GM12875 (cell line): ENCODE measurements around the gene ABI1.
A peak's percentile ranks its signal among the peaks of the same experiment; 100 is the strongest.

Source experiments
- H3K4me3 ChIP-seq: one replicate; pipeline ENCODE4 v1.5.1; 2011; ENCODE audit warnings: low read depth, low read length, control low read depth
- CTCF ChIP-seq: IDR thresholded peaks from 2 replicates; pipeline ENCODE4 v1.5.1; 2011; ENCODE audit warnings: low read depth, mild to moderate bottlenecking, control low read depth, inconsistent platforms, low read length, moderate library complexity, borderline replicate concordance; ENCODE audit not compliant: insufficient read depth

The ABI1 gene

GRCh38 chr10:26738301-26738911, 122.4 kb downstream of the ABI1 start:
- no peak overlapping the region for H3K4me3 ChIP-seq
- no peak for TF ChIP-seq CTCF

- TF ChIP-seq CTCF = no peak
- H3K4me3 ChIP-seq = no peak overlapping the region
Observed at GRCh38 chr10:26737730-26738129, 123.0 kb downstream of the ABI1 start.

- no peak for TF ChIP-seq CTCF
Observed at GRCh38 chr10:26735435-26735834, 125.3 kb downstream of the ABI1 start.

GRCh38 chr10:26733750-26734568, 126.8 kb downstream of the ABI1 start:
- no peak for TF ChIP-seq CTCF
- no peak overlapping the region for H3K4me3 ChIP-seq

More at GRCh38 chr10:26735435-26735834, 125.3 kb downstream of the ABI1 start:
- H3K4me3 ChIP-seq = no peak overlapping the region

- no peak overlapping the region for H3K4me3 ChIP-seq
- TF ChIP-seq CTCF = no peak
Observed at GRCh38 chr10:26730552-26730951, 130.2 kb downstream of the ABI1 start.

- no peak overlapping the region for H3K4me3 ChIP-seq
- no peak for TF ChIP-seq CTCF
Observed at GRCh38 chr10:26729395-26729794, 131.4 kb downstream of the ABI1 start.

GRCh38 chr10:26728957-26729356, 131.8 kb downstream of the ABI1 start:
- TF ChIP-seq CTCF = 0 out of 2 replicates have a peak, but pooled peaks have one; percentile 1
- H3K4me3 ChIP-seq = no peak overlapping the region
